Prostate gland (tissue), 2 donors: Measurements from ENCODE around the gene ADAP1. TPM values are rescaled to one million over a fixed set of nuclear protein-coding genes. Genes with fewer than 3 reads are reported as not detected.

ENCODE experiments used
- DNase-seq: peaks from one replicate; pipeline ENCODE4 v3.0.0-alpha.2; 2019; ENCODE audit warnings: low spot score
- H3K27ac ChIP-seq, 2 donors: fragments of 200-600 bp; sonication (generic); 2 replicates each; pipeline ENCODE4 v1.5.1; 2017 to 2019
- H3K27me3 ChIP-seq: fragments of 200-600 bp; sonication (generic); replicated peaks from 2 replicates; pipeline ENCODE4 v1.5.1; 2019; ENCODE audit not compliant: insufficient read depth
- H3K36me3 ChIP-seq, 2 donors: fragments of 200-600 bp; sonication (generic); 1 replicate in 1 of 2; 2 replicates in 1 of 2; pipeline versions ENCODE4 v1.5.1 to v1.8.1; 2017 to 2019
- H3K4me1 ChIP-seq: fragments of 200-600 bp; sonication (generic); replicated peaks from 2 replicates; pipeline ENCODE4 v1.5.1; 2019
- H3K4me3 ChIP-seq, 2 donors: fragments of 200-600 bp; sonication (generic); 2 replicates each; pipeline ENCODE4 v1.5.1; 2017 to 2019
- H3K9me3 ChIP-seq: fragments of 200-600 bp; sonication (generic); 2 replicates; pipeline ENCODE4 v1.5.1; 2017
- POLR2A ChIP-seq: fragments of 450-650 bp; IDR thresholded peaks from one replicate; pipeline ENCODE4 v1.6.1; 2016; ENCODE audit warnings: antibody characterized with exemption, mild to moderate bottlenecking
- POLR2AphosphoS5 ChIP-seq: sonication (generic); formaldehyde crosslinking; IDR thresholded peaks from one replicate; pipeline ENCODE4 v1.6.1; 2017; ENCODE audit warnings: antibody characterized with exemption
- WGBS: methylation state at CpG from one replicate; pipeline ENCODE4 v1.1.5; 2018; 5-methylcytosine and 5-hydroxymethylcytosine counted together
- intact Hi-C: fragments of 100-400 bp; cut with DNase I; formaldehyde crosslinking; loops from one replicate; pipeline ENCODE4 v1.14.2; 2022
- total RNA-seq, 2 donors: library from RNA; depleted of rRNA; stranded (reverse); fragments of >200 nt; gene quantifications; one replicate each; pipeline ENCODE4 v1.1.0, GENCODE V29; 2016
- TF ChIP-seq, protein P1 (sequence below), 4 experiments: fragments of 200-600 bp in 2 of 4; fragments of 450-650 bp in 2 of 4; sonication (generic) in 2 of 4; IDR thresholded peaks; 1 replicate in 3 of 4; 2 replicates in 1 of 4; pipeline ENCODE4 v1.5.1; 2016 to 2019; ENCODE audit warnings: antibody characterized with exemption in 4 of 4, mild to moderate bottlenecking in 2 of 4, moderate library complexity in 2 of 4

Gene ADAP1
- total RNA-seq, 2 donors from 2014 or later: 5.9 to 8.3 TPM

DNA sequence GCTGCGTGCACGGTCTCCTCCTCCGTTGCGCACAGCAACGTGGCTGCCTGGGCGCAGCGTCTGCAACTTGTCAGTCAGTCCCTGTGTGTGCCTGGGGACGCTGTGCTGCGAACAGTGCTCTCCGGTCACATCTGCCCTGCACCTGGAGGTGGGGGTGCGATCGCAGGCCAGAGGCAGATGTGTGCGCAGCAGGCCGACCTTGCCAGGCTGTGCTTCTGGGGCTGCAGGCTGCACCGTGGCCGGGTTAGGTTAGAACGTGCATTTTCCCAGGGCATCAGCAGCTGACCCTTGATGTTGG, 86.3 kb downstream of the ADAP1 start:
- H3K36me3 ChIP-seq: no peaks in the 10 kb centered on the region
- DNase-seq: no peak
- 84% methylated on average over 17 of the region's 17 CpGs for WGBS
- no peaks in the 10 kb centered on the region for H3K27me3 ChIP-seq
- TF ChIP-seq POLR2A (no peak), POLR2AphosphoS5 (no peak)
- TF ChIP-seq, protein P1, sequence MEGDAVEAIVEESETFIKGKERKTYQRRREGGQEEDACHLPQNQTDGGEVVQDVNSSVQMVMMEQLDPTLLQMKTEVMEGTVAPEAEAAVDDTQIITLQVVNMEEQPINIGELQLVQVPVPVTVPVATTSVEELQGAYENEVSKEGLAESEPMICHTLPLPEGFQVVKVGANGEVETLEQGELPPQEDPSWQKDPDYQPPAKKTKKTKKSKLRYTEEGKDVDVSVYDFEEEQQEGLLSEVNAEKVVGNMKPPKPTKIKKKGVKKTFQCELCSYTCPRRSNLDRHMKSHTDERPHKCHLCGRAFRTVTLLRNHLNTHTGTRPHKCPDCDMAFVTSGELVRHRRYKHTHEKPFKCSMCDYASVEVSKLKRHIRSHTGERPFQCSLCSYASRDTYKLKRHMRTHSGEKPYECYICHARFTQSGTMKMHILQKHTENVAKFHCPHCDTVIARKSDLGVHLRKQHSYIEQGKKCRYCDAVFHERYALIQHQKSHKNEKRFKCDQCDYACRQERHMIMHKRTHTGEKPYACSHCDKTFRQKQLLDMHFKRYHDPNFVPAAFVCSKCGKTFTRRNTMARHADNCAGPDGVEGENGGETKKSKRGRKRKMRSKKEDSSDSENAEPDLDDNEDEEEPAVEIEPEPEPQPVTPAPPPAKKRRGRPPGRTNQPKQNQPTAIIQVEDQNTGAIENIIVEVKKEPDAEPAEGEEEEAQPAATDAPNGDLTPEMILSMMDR (IDR thresholded peaks at IDR 0.05): no peak
- peak overlapping the region; percentile 89 to 90 for H3K27ac ChIP-seq
- intact Hi-C loops: no loop called here
- no peaks in the 10 kb centered on the region for H3K9me3 ChIP-seq
- H3K4me1 ChIP-seq: peaks cover 7% of the 10 kb centered on the region
- no peak overlapping the region for H3K4me3 ChIP-seq

DNA sequence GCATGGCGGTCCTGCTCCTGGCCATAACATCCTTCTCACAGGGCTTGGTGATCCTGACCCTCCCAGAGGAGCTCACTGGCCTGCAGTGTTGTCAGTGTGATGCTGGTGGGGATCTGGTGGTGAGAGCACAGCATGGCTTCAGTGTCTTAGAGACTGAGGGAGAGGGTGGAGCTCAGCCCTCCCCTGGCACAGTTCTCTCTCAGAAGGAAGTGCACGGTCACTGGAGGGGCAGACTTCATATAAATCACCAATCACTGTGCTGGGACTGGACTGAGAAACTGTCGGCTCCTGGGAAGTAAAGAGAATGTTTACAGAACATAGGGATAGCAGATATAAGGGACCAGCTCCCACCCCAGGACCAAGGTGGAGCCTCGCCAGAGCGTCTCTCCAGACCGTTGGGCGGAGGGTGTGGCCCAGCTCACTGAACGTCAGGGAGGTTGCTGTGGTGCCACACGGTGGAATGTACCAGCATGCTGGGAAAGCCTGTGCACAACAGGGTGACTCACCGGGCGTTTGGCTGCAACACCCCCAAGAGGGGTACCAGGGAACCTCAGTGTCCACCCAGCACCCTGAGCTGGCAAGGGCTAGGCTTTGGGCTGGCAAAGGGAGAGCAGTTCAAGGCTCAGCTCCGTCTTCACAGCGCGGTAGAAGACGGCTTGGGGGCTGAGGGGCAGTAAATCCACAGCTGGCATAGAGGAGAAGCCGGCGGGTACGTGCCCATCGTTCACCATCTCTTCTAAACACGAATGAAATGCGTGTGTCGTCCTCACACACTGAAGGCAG, 86.9 kb downstream of the ADAP1 start:
- H3K4me3 ChIP-seq: peak overlapping the region in 1 of 2 donors; percentile 19
- peak; percentile 88 for DNase-seq
- peak; percentile 16 for TF ChIP-seq POLR2A
- TF ChIP-seq POLR2AphosphoS5: no peak
- TF ChIP-seq, protein P1 (IDR thresholded peaks at IDR 0.05): peak in 2 of 4 experiments; percentile 48 to 51
- H3K9me3 ChIP-seq: no peaks in the 10 kb centered on the region
- peak overlapping the region; percentile 89 to 90 for H3K27ac ChIP-seq
- H3K4me1 ChIP-seq: peaks cover 7% of the 10 kb centered on the region
- H3K36me3 ChIP-seq: no peaks in the 10 kb centered on the region
- H3K27me3 ChIP-seq: no peaks in the 10 kb centered on the region
- intact Hi-C loops: no loop called here
- 42% methylated on average over 20 of the region's 22 CpGs for WGBS

DNA sequence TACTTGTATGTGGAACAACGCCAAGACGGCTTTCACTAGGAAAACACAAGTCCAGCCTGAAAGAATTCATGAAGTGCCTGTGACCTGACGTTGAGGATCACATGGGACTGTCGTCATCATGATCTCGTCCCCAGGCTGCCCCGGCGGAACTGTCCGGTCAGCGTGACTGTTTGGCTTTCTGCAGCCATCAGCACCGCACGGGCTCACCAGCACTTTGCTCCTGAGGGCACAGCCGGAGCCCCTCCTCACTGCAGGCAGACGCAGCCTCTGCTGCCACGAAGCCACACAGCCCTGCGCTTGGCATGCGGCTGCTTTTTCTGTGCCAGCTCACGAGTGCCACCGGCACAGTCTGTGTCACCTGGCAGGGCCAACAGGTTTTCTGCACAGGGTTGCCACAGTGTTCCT, 87.5 kb downstream of the ADAP1 start:
- peak overlapping the region; percentile 89 to 90 for H3K27ac ChIP-seq
- peak overlapping the region in 1 of 2 donors; percentile 19 for H3K4me3 ChIP-seq
- TF ChIP-seq POLR2AphosphoS5 (peak; percentile 85), POLR2A (peak; percentile 37)
- TF ChIP-seq, protein P1 (IDR thresholded peaks at IDR 0.05): no peak
- no peaks in the 10 kb centered on the region for H3K27me3 ChIP-seq
- peak; percentile 82 for DNase-seq
- 27% methylated on average over 18 of the region's 18 CpGs for WGBS
- H3K36me3 ChIP-seq: peaks cover 0 to 4% of the 10 kb centered on the region in 2 donors
- intact Hi-C loops: no loop called here
- H3K4me1 ChIP-seq: peaks cover 7% of the 10 kb centered on the region
- H3K9me3 ChIP-seq: no peaks in the 10 kb centered on the region

DNA sequence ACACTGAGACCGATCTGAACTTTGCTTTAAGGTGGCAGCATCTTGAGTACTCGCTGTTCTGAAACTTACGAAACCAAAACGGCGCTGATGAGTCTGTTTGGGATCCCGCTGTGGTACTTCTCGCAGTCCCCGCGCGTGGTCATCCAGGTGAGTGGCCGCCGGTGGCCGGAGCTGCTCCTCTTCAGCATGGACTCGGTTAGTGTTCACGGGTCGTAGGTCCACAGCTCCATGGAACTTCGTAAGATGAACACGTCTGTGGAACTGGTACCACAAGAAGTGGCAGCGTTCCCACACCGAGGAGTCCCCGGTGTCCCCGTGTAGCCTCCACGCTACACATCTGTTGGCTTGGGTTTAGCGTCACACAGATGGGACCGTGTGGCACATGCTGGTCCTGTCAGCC, 88.6 kb downstream of the ADAP1 start:
- DNase-seq: no peak
- Histone ChIP-seq H3K4me1 (peaks cover 7% of the 10 kb centered on the region), H3K27ac (peak overlapping the region; percentile 89 to 90), H3K36me3 (peaks cover 8 to 13% of the 10 kb centered on the region in 2 donors), H3K4me3 (no peak overlapping the region), H3K27me3 (no peaks in the 10 kb centered on the region), H3K9me3 (no peaks in the 10 kb centered on the region)
- TF ChIP-seq, protein P1 (IDR thresholded peaks at IDR 0.05): no peak
- TF ChIP-seq POLR2AphosphoS5 (no peak), POLR2A (no peak)
- 96% methylated on average over 25 of the region's 25 CpGs for WGBS
- intact Hi-C loops: no loop called here

DNA sequence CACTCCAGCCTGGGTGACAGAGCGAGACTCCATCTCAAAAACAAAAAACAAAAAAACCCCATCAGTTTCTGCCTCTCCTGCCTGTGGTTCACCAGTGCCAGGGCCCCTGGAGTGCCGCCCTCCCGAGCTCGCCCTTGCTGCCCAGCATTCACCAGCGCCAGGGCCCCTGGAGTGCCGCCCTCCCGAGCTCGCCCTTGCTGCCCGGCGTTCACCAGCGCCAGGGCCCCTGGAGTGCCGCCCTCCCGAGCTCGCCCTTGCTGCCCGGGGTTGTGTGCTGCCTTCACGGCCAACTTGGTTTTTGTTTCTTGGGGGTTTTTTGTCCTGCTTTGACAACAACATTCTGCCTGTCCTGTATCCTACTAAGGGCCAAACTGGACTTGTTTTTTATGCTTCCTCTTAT, 91.4 kb downstream of the ADAP1 start:
- Histone ChIP-seq H3K4me1 (peaks cover 5% of the 10 kb centered on the region), H3K36me3 (peaks cover 18 to 24% of the 10 kb centered on the region in 2 donors), H3K9me3 (no peaks in the 10 kb centered on the region), H3K27me3 (no peaks in the 10 kb centered on the region), H3K4me3 (no peak overlapping the region), H3K27ac (no peak overlapping the region)
- intact Hi-C loops: no loop called here
- WGBS: 94% methylated on average over 16 of the region's 16 CpGs
- no peak for TF ChIP-seq POLR2A
- TF ChIP-seq, protein P1 (IDR thresholded peaks at IDR 0.05): no peak
- no peak for TF ChIP-seq POLR2AphosphoS5
- no peak for DNase-seq
